RWPE2 (cell line): ENCODE results near the gene SPATA16.
"Not testable (repeated sequence)": the region's sequence is repeated elsewhere in the genome, so short reads cannot be mapped to it uniquely, and the experiment has no call there.

Source experiments
- ATAC-seq: fragments of 200-7000 bp; cut with Tn5 transposase; 3 replicates; pipeline ENCODE4 v1.9.1; 2021; ENCODE audit warnings: low read depth
- DNase-seq: peaks from one replicate; pipeline ENCODE4 v3.0.0-alpha.2; 2020; ENCODE audit warnings: low spot score
- H3K27ac ChIP-seq: fragments of 450-650 bp; 2 replicates; pipeline ENCODE4 v1.5.1; 2017; ENCODE audit warnings: mild to moderate bottlenecking; ENCODE audit not compliant: poor library complexity, severe bottlenecking
- H3K27me3 ChIP-seq: fragments of 250-450 bp; sonication (Bioruptor Pico); 2 replicates; pipeline ENCODE4 v1.5.1; 2021; ENCODE audit warnings: mild to moderate bottlenecking, moderate library complexity; ENCODE audit not compliant: insufficient read depth, poor library complexity, severe bottlenecking
- H3K36me3 ChIP-seq: fragments of 250-450 bp; sonication (Bioruptor Pico); 2 replicates; pipeline ENCODE4 v1.5.1; 2020; ENCODE audit warnings: low read depth, mild to moderate bottlenecking, moderate library complexity
- H3K4me1 ChIP-seq: fragments of 250-450 bp; sonication (Bioruptor Pico); 2 replicates; pipeline ENCODE4 v1.5.1; 2021; ENCODE audit warnings: mild to moderate bottlenecking, moderate library complexity; ENCODE audit not compliant: insufficient read depth, poor library complexity, severe bottlenecking
- H3K4me3 ChIP-seq: fragments of 250-450 bp; sonication (Bioruptor Pico); 2 replicates; pipeline ENCODE4 v1.5.1; 2021; ENCODE audit warnings: mild to moderate bottlenecking, moderate library complexity; ENCODE audit not compliant: severe bottlenecking
- H3K9me3 ChIP-seq: fragments of 250-450 bp; sonication (Bioruptor Pico); 2 replicates; pipeline ENCODE4 v1.5.1; 2021; ENCODE audit warnings: mild to moderate bottlenecking, moderate library complexity; ENCODE audit not compliant: severe bottlenecking
- CTCF ChIP-seq: fragments of 450-650 bp; IDR thresholded peaks from one replicate; pipeline ENCODE4 v1.5.1; 2017; ENCODE audit warnings: mild to moderate bottlenecking, moderate library complexity; ENCODE audit not compliant: poor library complexity, severe bottlenecking

The SPATA16 gene

GRCh38 chr3:172882563-172882962 lies 258.5 kb downstream of the SPATA16 start:
- H3K27ac ChIP-seq = no peak overlapping the region
- H3K9me3 ChIP-seq = no peaks in the 10 kb centered on the region
- DNase-seq (no peak), ATAC-seq (no peak)
- H3K4me1 ChIP-seq = no peaks in the 10 kb centered on the region
- no peaks in the 10 kb centered on the region for H3K27me3 ChIP-seq
- H3K4me3 ChIP-seq = no peak overlapping the region
- no peaks in the 10 kb centered on the region for H3K36me3 ChIP-seq
- TF ChIP-seq CTCF = no peak

- ATAC-seq, DNase-seq, H3K4me3 ChIP-seq, H3K36me3 ChIP-seq, H3K27me3 ChIP-seq, H3K27ac ChIP-seq, H3K4me1 ChIP-seq, H3K9me3 ChIP-seq: not testable (repeated sequence)
Measured at GRCh38 chr3:172879381-172879780, 261.7 kb downstream of the SPATA16 start.

DNA sequence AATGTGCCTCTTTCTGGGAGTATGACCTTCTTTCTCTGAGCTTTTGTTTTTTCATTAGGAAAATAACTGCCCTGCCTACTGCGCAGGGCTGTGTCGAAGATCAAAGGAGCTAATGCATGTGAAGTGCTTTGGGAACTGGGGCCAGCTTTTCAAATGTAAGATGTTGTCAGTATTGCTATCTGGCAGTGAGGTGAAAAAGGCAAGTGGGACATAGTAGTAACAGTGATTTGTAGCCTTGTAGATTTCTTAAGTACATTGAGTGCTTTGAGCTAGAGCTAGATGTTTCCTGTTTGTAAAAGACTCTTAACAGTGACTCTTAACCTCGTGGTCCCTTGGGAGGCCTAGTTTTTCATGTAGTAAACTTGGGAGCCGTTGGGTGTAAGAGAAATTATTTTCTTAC lies 264.0 kb downstream of the SPATA16 start:
- Histone ChIP-seq H3K4me3 (no peak overlapping the region), H3K36me3 (no peaks in the 10 kb centered on the region), H3K27ac (no peak overlapping the region), H3K9me3 (peaks cover 2% of the 10 kb centered on the region), H3K4me1 (no peaks in the 10 kb centered on the region), H3K27me3 (no peaks in the 10 kb centered on the region)
- ATAC-seq (no peak), DNase-seq (no peak)
- TF ChIP-seq CTCF = no peak

GRCh38 chr3:172876297-172876696 lies 264.7 kb downstream of the SPATA16 start:
- DNase-seq (no peak), ATAC-seq (no peak)
- TF ChIP-seq CTCF = no peak
- Histone ChIP-seq H3K27ac (no peak overlapping the region), H3K36me3 (no peaks in the 10 kb centered on the region), H3K9me3 (peaks cover 2% of the 10 kb centered on the region), H3K4me3 (no peak overlapping the region), H3K4me1 (no peaks in the 10 kb centered on the region), H3K27me3 (no peaks in the 10 kb centered on the region)

DNA sequence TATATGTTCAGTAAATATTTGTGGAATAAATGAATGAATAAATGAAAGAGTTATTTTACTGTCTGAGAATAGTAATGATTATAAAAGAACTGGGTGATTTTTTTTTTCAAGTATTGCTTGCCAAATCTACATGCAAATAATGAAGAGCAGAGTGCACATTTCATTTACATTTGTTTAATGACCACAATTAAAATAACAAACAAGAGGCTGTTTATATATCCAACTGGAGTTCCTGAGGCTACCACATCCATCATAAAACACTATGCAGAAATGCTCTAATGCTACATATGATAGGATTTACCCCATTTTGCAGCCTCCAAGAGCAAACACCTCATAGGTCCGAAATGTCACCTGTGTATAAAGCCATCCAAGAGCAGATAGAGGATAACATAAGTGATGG lies 266.0 kb downstream of the SPATA16 start:
- DNase-seq = no peak
- Histone ChIP-seq H3K4me3 (no peak overlapping the region), H3K27me3 (no peaks in the 10 kb centered on the region), H3K36me3 (no peaks in the 10 kb centered on the region), H3K9me3 (peaks cover 2% of the 10 kb centered on the region), H3K27ac (no peak overlapping the region), H3K4me1 (no peaks in the 10 kb centered on the region)
- no peak for TF ChIP-seq CTCF
- no peak for ATAC-seq
